Caco-2 (cell line): ENCODE measurements around the gene TYROBP. TPM values are rescaled to one million over a fixed set of nuclear protein-coding genes. Genes with fewer than 3 reads are reported as not detected.

Source experiments
- BruUV-seq: library from RNA; stranded (reverse); fragments of 400-500 nt; replicated peaks from 2 replicates; lab custom pipeline; 2021; lab: Mats Ljungman, UMichigan
- CTCF ChIA-PET: fragments of 300-600 bp; sonication (Branson Sonifier 250); formaldehyde crosslinking; loops from one replicate; lab custom pipeline; 2022; ENCODE audit warnings: antibody characterized with exemption; lab: Charles Lee
- POLR2A ChIA-PET: fragments of 300-600 bp; sonication (Branson Sonifier 250); formaldehyde crosslinking; loops from one replicate; lab custom pipeline; 2022; ENCODE audit warnings: antibody characterized with exemption; lab: Charles Lee
- DNase-seq, 2 experiments: peaks; one replicate each; pipeline versions ENCODE4 v3.0.0 to v3.0.0-alpha.2; 2020 to 2022
- H3K27me3 ChIP-seq: replicated peaks from 2 replicates; pipeline ENCODE4 v1.6.0; 2011; ENCODE audit warnings: low read length; ENCODE audit not compliant: control insufficient read depth, insufficient read depth
- H3K36me3 ChIP-seq: 2 replicates; pipeline ENCODE4 v1.5.1; 2011; ENCODE audit warnings: low read length; ENCODE audit not compliant: control insufficient read depth, insufficient read depth
- H3K4me1 ChIP-seq: fragments of 250-450 bp; sonication (Bioruptor Pico); 2 replicates; pipeline ENCODE4 v1.5.1; 2020; ENCODE audit warnings: mild to moderate bottlenecking
- H3K4me3 ChIP-seq: 2 replicates; pipeline ENCODE4 v1.5.1; 2011; ENCODE audit warnings: low read depth, mild to moderate bottlenecking, control low read depth, low read length
- H3K9me3 ChIP-seq: fragments of 250-450 bp; sonication (Bioruptor Pico); 2 replicates; pipeline ENCODE4 v1.5.1; 2020; ENCODE audit warnings: mild to moderate bottlenecking, moderate library complexity
- H3K27ac Mint-ChIP-seq: one replicate; pipeline ENCODE4 v1.8.0; 2022; ENCODE audit warnings: mixed read lengths; ENCODE audit not compliant: unreplicated experiment
- H3K27me3 Mint-ChIP-seq: one replicate; pipeline ENCODE4 v1.8.0; 2022; ENCODE audit warnings: mixed read lengths; ENCODE audit not compliant: insufficient read depth, unreplicated experiment
- H3K36me3 Mint-ChIP-seq: one replicate; pipeline ENCODE4 v1.8.0; 2022; ENCODE audit warnings: mild to moderate bottlenecking, mixed read lengths; ENCODE audit not compliant: insufficient read depth, unreplicated experiment
- H3K4me1 Mint-ChIP-seq: one replicate; pipeline ENCODE4 v1.8.0; 2022; ENCODE audit warnings: low read depth, mixed read lengths; ENCODE audit not compliant: unreplicated experiment
- H3K4me3 Mint-ChIP-seq: one replicate; pipeline ENCODE4 v1.8.0; 2022; ENCODE audit warnings: mild to moderate bottlenecking, moderate library complexity, mixed read lengths; ENCODE audit not compliant: unreplicated experiment
- H3K9me3 Mint-ChIP-seq: one replicate; pipeline ENCODE4 v1.8.0; 2022; ENCODE audit warnings: mixed read lengths; ENCODE audit not compliant: unreplicated experiment
- CTCF ChIP-seq, 2 experiments: fragments of 200-600 bp in 1 of 2; IDR thresholded peaks; 1 replicate in 1 of 2; 2 replicates in 1 of 2; pipeline versions ENCODE4 v1.5.1 to v1.8.0; 2011 to 2022; ENCODE audit warnings: antibody characterized with exemption in 1 of 2, control low read depth in 1 of 2, inconsistent platforms in 1 of 2, low read depth in 1 of 2, low read length in 1 of 2, mild to moderate bottlenecking in 1 of 2, moderate library complexity in 1 of 2; ENCODE audit not compliant: insufficient read depth in 1 of 2, severe bottlenecking in 1 of 2, unreplicated experiment in 1 of 2
- intact Hi-C: fragments of 100-400 bp; cut with micrococcal nuclease; formaldehyde crosslinking; loops from one replicate; pipeline ENCODE4 v1.10.0; 2022; ENCODE audit not compliant: unreplicated experiment
- total RNA-seq: library from RNA; stranded (reverse); gene quantifications from 2 replicates; pipeline ENCODE4 v1.2.3, GENCODE V29; 2022

Gene TYROBP
- total RNA-seq, 1 experiment from 2014 or later, result not detected

DNA sequence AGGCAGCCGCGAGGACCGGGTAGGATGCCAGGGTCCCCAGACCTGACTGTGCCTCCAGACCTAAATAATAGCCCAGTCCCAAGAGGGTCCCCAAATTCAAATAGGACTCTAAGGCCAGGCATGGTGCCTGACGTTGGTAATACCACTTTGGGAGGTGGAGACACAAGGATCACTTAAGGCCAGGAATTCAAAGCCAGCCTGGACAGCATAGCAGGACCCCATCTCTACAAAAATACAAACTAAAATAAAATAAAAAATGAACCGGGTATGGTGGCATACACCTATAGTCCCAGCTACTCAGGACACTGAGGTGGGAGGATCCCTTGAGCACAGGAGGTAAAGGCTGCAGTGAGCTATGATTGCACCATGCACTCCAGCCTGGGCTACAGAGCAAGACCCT lies 45.1 kb downstream of the TYROBP start:
- CTCF ChIA-PET, result no interaction called here
- DNase-seq, result no peak
- POLR2A ChIA-PET, result no interaction called here
- intact Hi-C loops, result no loop called here
- Histone ChIP-seq H3K27me3 (no peaks in the 10 kb centered on the region; the same call in 1 of the 2 replicates), H3K4me1 (peaks cover 12% of the 10 kb centered on the region), H3K9me3 (no peaks in the 10 kb centered on the region), H3K4me3 (no peak overlapping the region), H3K36me3 (no peaks in the 10 kb centered on the region)
- BruUV-seq, result no TSS peak
- peaks cover 7% of the 10 kb centered on the region for H3K36me3 Mint-ChIP-seq
- peaks cover 21% of the 10 kb centered on the region for H3K27me3 Mint-ChIP-seq
- no peak for TF ChIP-seq CTCF (IDR thresholded peaks at IDR 0.05; ENCODE audit: insufficient read depth in 1 of 2, low read depth in 1 of 2, low read length in 1 of 2, severe bottlenecking in 1 of 2, unreplicated experiment in 1 of 2)
- no peak overlapping the region for H3K4me3 Mint-ChIP-seq
- H3K27ac Mint-ChIP-seq, result no peak overlapping the region
- H3K4me1 Mint-ChIP-seq, result peaks cover 9% of the 10 kb centered on the region
- no peaks in the 10 kb centered on the region for H3K9me3 Mint-ChIP-seq

DNA sequence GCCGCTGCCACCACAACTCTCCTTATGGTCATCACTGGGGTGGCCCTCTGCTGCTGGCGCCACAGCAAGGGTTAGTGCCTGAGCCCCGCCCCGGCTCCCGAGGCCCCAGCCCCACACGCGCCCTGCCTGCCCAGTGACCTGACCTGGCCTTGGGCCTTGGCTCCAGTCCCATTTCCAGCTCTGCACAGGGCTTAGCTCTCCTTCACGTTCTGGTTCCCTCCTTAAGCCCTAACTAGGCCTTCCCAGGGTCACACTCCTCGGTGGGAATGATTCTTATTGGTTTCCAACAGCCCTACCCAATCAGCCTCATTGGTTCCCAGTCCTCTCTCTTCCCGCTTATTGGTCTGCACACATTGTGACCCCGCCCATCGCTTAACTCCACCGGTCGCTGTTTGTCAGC lies 45.6 kb downstream of the TYROBP start:
- POLR2A ChIA-PET, result no interaction called here
- Mint-ChIP-seq H3K27me3 (peaks cover 20% of the 10 kb centered on the region), H3K4me3 (no peak overlapping the region)

DNA sequence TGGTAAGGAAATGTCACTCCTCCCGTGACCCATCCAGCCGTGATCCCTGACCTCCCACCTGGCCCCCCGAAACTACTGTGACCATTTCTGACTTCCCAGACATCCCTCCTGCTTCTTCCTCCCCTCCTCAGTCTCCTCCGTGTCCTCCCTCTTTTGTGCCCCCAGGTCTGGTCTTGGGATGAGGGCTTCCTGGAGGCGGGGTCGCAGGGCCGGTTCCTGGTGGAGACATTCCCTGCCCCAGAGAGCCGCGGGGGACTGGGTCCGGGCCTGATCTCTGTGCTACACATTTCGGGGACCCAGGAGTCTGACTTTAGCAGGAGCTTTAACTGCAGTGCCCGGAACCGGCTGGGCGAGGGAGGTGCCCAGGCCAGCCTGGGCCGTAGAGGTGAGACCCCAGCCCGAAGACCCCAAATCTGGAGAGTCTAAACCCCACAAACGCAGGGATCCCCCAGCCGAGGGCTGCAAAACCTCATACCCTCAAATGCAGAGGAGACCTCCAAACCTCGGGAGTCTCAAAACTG lies 46.4 kb downstream of the TYROBP start:
- H3K9me3 ChIP-seq, result no peaks in the 10 kb centered on the region
- intact Hi-C loops, result no loop called here
- CTCF ChIA-PET, result no interaction called here
- H3K27me3 ChIP-seq, result no peaks in the 10 kb centered on the region; the same call in 1 of the 2 replicates
- no peak for DNase-seq
- H3K36me3 Mint-ChIP-seq, result peaks cover 7% of the 10 kb centered on the region
- H3K27ac Mint-ChIP-seq, result no peak overlapping the region
- peak overlapping the region; percentile 65 for H3K4me3 Mint-ChIP-seq
- peaks cover 9% of the 10 kb centered on the region for H3K4me1 Mint-ChIP-seq
- no peak overlapping the region for H3K4me3 ChIP-seq
- POLR2A ChIA-PET, result no interaction called here
- no TSS peak for BruUV-seq
- H3K9me3 Mint-ChIP-seq, result no peaks in the 10 kb centered on the region
- H3K4me1 ChIP-seq, result peaks cover 10% of the 10 kb centered on the region
- peaks cover 19% of the 10 kb centered on the region for H3K27me3 Mint-ChIP-seq
- H3K36me3 ChIP-seq, result no peaks in the 10 kb centered on the region
- no peak for TF ChIP-seq CTCF (IDR thresholded peaks at IDR 0.05; ENCODE audit: insufficient read depth in 1 of 2, low read depth in 1 of 2, low read length in 1 of 2, severe bottlenecking in 1 of 2, unreplicated experiment in 1 of 2)

More for the DNA sequence above, 45.6 kb downstream of the TYROBP start:
- intact Hi-C loops, result no loop called here
- no TSS peak for BruUV-seq
- Mint-ChIP-seq H3K4me1 (peaks cover 9% of the 10 kb centered on the region), H3K9me3 (no peaks in the 10 kb centered on the region), H3K27ac (no peak overlapping the region), H3K36me3 (peaks cover 7% of the 10 kb centered on the region)
- Histone ChIP-seq H3K36me3 (no peaks in the 10 kb centered on the region), H3K9me3 (no peaks in the 10 kb centered on the region), H3K27me3 (no peaks in the 10 kb centered on the region), H3K4me1 (peaks cover 10% of the 10 kb centered on the region), H3K4me3 (no peak overlapping the region)
- CTCF ChIA-PET, result no interaction called here
- DNase-seq, result no peak
- TF ChIP-seq CTCF (IDR thresholded peaks at IDR 0.05; ENCODE audit: insufficient read depth in 1 of 2, low read depth in 1 of 2, low read length in 1 of 2, severe bottlenecking in 1 of 2, unreplicated experiment in 1 of 2), result no peak
